GM23248 (cell line): ENCODE data around the gene SUFU.

Experiments
- EZH2 ChIP-seq: fragments of 200-600 bp; sonication (generic); IDR thresholded peaks from 2 replicates; pipeline ENCODE4 v1.6.1; 2018; ENCODE audit warnings: antibody characterized with exemption, mild to moderate bottlenecking; ENCODE audit not compliant: insufficient read depth, poor library complexity, severe bottlenecking
- EZH2phosphoT487 ChIP-seq: fragments of 200-600 bp; sonication (generic); IDR thresholded peaks from 2 replicates; pipeline ENCODE4 v1.6.1; 2018; ENCODE audit warnings: antibody characterized with exemption, moderate library complexity, mild to moderate bottlenecking, low read depth; ENCODE audit not compliant: insufficient read depth

DNA sequence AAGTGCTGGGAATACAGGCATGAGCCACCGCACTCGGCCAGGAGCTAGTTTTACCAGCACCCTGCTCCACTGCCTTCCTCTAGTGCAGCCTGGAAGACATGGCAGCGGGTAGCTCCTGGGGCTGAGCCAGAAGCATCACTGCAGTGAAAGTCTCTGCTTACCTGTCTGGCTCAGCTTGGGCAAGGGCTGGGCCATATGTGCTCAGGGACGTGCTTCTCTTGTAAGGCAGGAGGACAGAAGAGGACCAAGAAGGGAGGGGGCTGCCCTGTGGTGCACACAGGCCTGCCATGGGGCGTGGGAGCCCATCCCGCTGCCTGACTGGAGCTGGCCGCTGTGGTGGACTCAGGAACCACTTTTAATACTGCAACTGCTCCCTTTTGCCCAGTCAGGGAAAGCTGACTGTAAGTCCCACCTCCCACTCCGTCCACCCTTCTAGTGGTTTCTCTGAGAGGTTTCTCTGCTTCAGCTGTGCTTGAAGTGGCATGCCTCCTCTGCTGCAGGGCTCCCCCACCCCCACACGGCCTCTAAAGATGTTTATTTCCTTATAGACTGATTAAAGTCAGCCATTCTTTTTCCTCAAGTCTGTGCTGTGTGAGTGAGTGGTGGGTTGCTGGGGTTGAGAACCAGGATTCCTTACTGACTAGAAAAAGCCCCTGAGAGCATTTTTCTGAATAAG is 27.2 kb upstream of the SUFU start:
- TF ChIP-seq EZH2 (no peak), EZH2phosphoT487 (no peak)
